GM12878 (cell line): ENCODE data around the gene SMAGP. TPM values are rescaled to one million over a fixed set of nuclear protein-coding genes. Genes with fewer than 3 reads are reported as not detected.

Experiments
- ATAC-seq: fragments of 200-7000 bp; cut with Tn5 transposase; 3 replicates; pipeline ENCODE4 v1.9.1; 2020; ENCODE audit warnings: mild to moderate bottlenecking, moderate library complexity
- BruUV-seq: library from RNA; stranded (reverse); fragments of 400-500 nt; replicated peaks from 2 replicates; lab custom pipeline; 2021; lab: Mats Ljungman, UMichigan
- CTCF ChIA-PET: fragments of 300-600 bp; sonication (Branson Sonifier 250); formaldehyde crosslinking; extraction: SDS; loops from one replicate; lab custom pipeline; 2021; ENCODE audit warnings: inconsistent platforms; lab: Yijun Ruan, JAX
- POLR2A ChIA-PET: fragments of 350-600 bp; formaldehyde crosslinking; extraction: SDS; loops from one replicate; lab custom pipeline; 2021; ENCODE audit warnings: inconsistent platforms; lab: Charles Lee
- RAD21 ChIA-PET: fragments of 300-600 bp; sonication (Branson Sonifier 250); formaldehyde crosslinking; loops from one replicate; lab custom pipeline; 2023; ENCODE audit warnings: antibody characterized with exemption; ENCODE audit not compliant: unreplicated experiment; lab: Charles Lee
- SMC1A ChIA-PET: fragments of 300-600 bp; sonication (Branson Sonifier 250); formaldehyde crosslinking; loops from one replicate; lab custom pipeline; 2023; ENCODE audit not compliant: unreplicated experiment, uncharacterized antibody; lab: Charles Lee
- DNase-seq: peaks from one replicate; pipeline ENCODE4 v3.0.0-alpha.2; 2011; ENCODE audit warnings: low read depth, low spot score
- FAIRE-seq: peaks from 3 replicates; lab custom pipeline; 2011; peaks lifted over from hg19 to GRCh38; lab: Jason Lieb, UNC
- H2AFZ ChIP-seq: 2 replicates; pipeline ENCODE4 v1.6.0; 2011; ENCODE audit warnings: low read depth, low read length, control low read depth; ENCODE audit not compliant: control insufficient read depth
- H3K27ac ChIP-seq: 2 replicates; pipeline ENCODE4 v1.5.1; 2011; ENCODE audit warnings: control low read depth; ENCODE audit not compliant: control insufficient read depth, insufficient read depth
- H3K27me3 ChIP-seq, 2 experiments: replicated peaks in 1 of 2; 2 replicates each; pipeline versions ENCODE4 v1.6.0 to v1.6.1; 2011; ENCODE audit warnings: low read length in 1 of 2; ENCODE audit not compliant: control insufficient read depth in 2 of 2, insufficient read depth in 2 of 2
- H3K36me3 ChIP-seq, 2 experiments: 2 replicates each; pipeline ENCODE4 v1.5.1; 2011; ENCODE audit warnings: low read length in 1 of 2; ENCODE audit not compliant: control insufficient read depth in 2 of 2, insufficient read depth in 2 of 2
- H3K4me1 ChIP-seq: 2 replicates; pipeline ENCODE4 v1.6.1; 2011; ENCODE audit warnings: mild to moderate bottlenecking, low read length, moderate library complexity, mixed read lengths; ENCODE audit not compliant: control insufficient read depth, insufficient read depth
- H3K4me2 ChIP-seq: 2 replicates; pipeline ENCODE4 v1.6.0; 2011; ENCODE audit warnings: control low read depth; ENCODE audit not compliant: control insufficient read depth, insufficient read depth
- H3K4me3 ChIP-seq: fragments of 200-600 bp; sonication (generic); 2 replicates; pipeline ENCODE4 v1.5.1; 2016
- H3K79me2 ChIP-seq: 2 replicates; pipeline ENCODE4 v1.6.0; 2011; ENCODE audit warnings: low read length; ENCODE audit not compliant: control insufficient read depth, insufficient read depth
- H3K9ac ChIP-seq: 2 replicates; pipeline ENCODE4 v1.8.0; 2011; ENCODE audit warnings: low read length, control low read depth, mixed read lengths; ENCODE audit not compliant: control insufficient read depth, insufficient read depth
- H3K9me3 ChIP-seq: replicated peaks from 3 replicates; pipeline ENCODE4 v1.5.1; 2011; ENCODE audit warnings: mild to moderate bottlenecking, low read length; ENCODE audit not compliant: control insufficient read depth, insufficient read depth
- H4K20me1 ChIP-seq: 2 replicates; pipeline ENCODE4 v1.6.0; 2011; ENCODE audit not compliant: control insufficient read depth, insufficient read depth
- CBX3 ChIP-seq: fragments of 200-600 bp; sonication (generic); IDR thresholded peaks from 2 replicates; pipeline ENCODE4 v1.6.1; 2016; ENCODE audit warnings: low read depth, borderline replicate concordance
- EP300 ChIP-seq, 2 experiments: fragments of 150-350 bp in 1 of 2; IDR thresholded peaks; 2 replicates each; pipeline ENCODE4 v1.6.1; 2011 to 2012; ENCODE audit warnings: low read depth in 2 of 2, low read length in 2 of 2, borderline replicate concordance in 1 of 2, improper control_type of control experiment in 1 of 2, inconsistent platforms in 1 of 2; ENCODE audit not compliant: control insufficient read depth in 1 of 2
- JUND ChIP-seq: IDR thresholded peaks from 2 replicates; pipeline ENCODE4 v1.6.1; 2012; ENCODE audit warnings: low read depth, mild to moderate bottlenecking, low read length, improper control_type of control experiment, moderate library complexity
- MEF2A ChIP-seq: IDR thresholded peaks from 2 replicates; pipeline ENCODE4 v1.6.1; 2011; ENCODE audit warnings: low read depth, mild to moderate bottlenecking, low read length, moderate library complexity; ENCODE audit not compliant: insufficient read depth
- NRF1 ChIP-seq: conservative IDR thresholded peaks from 2 replicates; pipeline ENCODE4 v1.6.1; 2011; ENCODE audit warnings: mild to moderate bottlenecking, low read depth, low read length, improper control_type of control experiment
- POLR2AphosphoS2 ChIP-seq: IDR thresholded peaks from 2 replicates; pipeline ENCODE4 v1.6.1; 2011; ENCODE audit warnings: low read depth, mild to moderate bottlenecking, low read length, improper control_type of control experiment, moderate library complexity
- RAD51 ChIP-seq: fragments of 450-650 bp; IDR thresholded peaks from 2 replicates; pipeline ENCODE4 v1.6.1; 2016; ENCODE audit warnings: moderate library complexity, mild to moderate bottlenecking, inconsistent platforms
- RUNX3 ChIP-seq: IDR thresholded peaks from 2 replicates; pipeline ENCODE4 v1.6.1; 2012; ENCODE audit warnings: low read length, inconsistent platforms
- SMARCA5 ChIP-seq: fragments of 450-650 bp; IDR thresholded peaks from 2 replicates; pipeline ENCODE4 v1.6.1; 2017; ENCODE audit warnings: mild to moderate bottlenecking
- SREBF2 ChIP-seq: IDR thresholded peaks from 2 replicates; pipeline ENCODE4 v1.6.1; 2012; ENCODE audit warnings: mild to moderate bottlenecking, low read length
- TBL1XR1 ChIP-seq: IDR thresholded peaks from 2 replicates; pipeline ENCODE4 v1.6.1; 2012; ENCODE audit warnings: low read depth, low read length, improper control_type of control experiment
- TCF7 ChIP-seq: IDR thresholded peaks from 2 replicates; pipeline ENCODE4 v1.6.1; 2014; ENCODE audit warnings: antibody characterized with exemption, borderline replicate concordance
- ZNF384 ChIP-seq: IDR thresholded peaks from 2 replicates; pipeline ENCODE4 v1.6.1; 2012; ENCODE audit warnings: low read depth, mild to moderate bottlenecking, low read length, improper control_type of control experiment, borderline replicate concordance
- in situ Hi-C: fragments of 300-500 bp; cut with MboI; formaldehyde crosslinking; loops from 9 replicates; pipeline ENCODE4 v1.14.3; 2018; ENCODE audit warnings: mixed read lengths
- intact Hi-C: fragments of 100-400 bp; cut with micrococcal nuclease; formaldehyde crosslinking; loops from one replicate; pipeline ENCODE4 v1.14.2; 2022; ENCODE audit not compliant: unreplicated experiment
- polyA plus RNA-seq, 11 experiments: library from polyadenylated mRNA; depleted of rRNA in 4 of 11; unstranded in 6 of 11; stranded (reverse) in 5 of 11; fragments of >200 nt; fragmentation: Nextera tagmentation in 4 of 11; fragmentation: Illumina TruSeq in 1 of 11; extraction: Ambion mirVana in 4 of 11; extraction: Trizol in 1 of 11; gene quantifications; 1 replicate in 1 of 11; 2 replicates in 10 of 11; pipeline versions ENCODE4 v1.2.1 to v1.2.3, GENCODE V29; 2011 to 2016; ENCODE audit warnings: inconsistent platforms in 2 of 11, missing spikeins in 2 of 11, low read depth in 1 of 11
- total RNA-seq, 4 experiments: library from RNA; depleted of rRNA in 3 of 4; stranded (reverse); fragments of >200 nt in 3 of 4; fragmentation: Illumina TruSeq in 1 of 4; extraction: Trizol in 1 of 4; gene quantifications; 2 replicates each; pipeline versions ENCODE4 v1.2.1 to v1.2.3, GENCODE V29; 2013 to 2021
- TF ChIP-seq, protein P1 (sequence below): fragments of 450-650 bp; IDR thresholded peaks from 2 replicates; pipeline ENCODE4 v1.6.1; 2017; ENCODE audit warnings: mild to moderate bottlenecking, moderate library complexity
- TF ChIP-seq, protein P2 (sequence below): fragments of 450-650 bp; IDR thresholded peaks from 2 replicates; pipeline ENCODE4 v1.6.1; 2014; ENCODE audit warnings: mild to moderate bottlenecking
- TF ChIP-seq, protein P3 (sequence below): fragments of 450-650 bp; IDR thresholded peaks from 2 replicates; pipeline ENCODE4 v1.6.1; 2016; ENCODE audit warnings: mild to moderate bottlenecking
- TF ChIP-seq, protein P4 (sequence below): IDR thresholded peaks from 2 replicates; pipeline ENCODE4 v1.6.1; 2011; ENCODE audit warnings: low read depth, mild to moderate bottlenecking, low read length, moderate library complexity, borderline replicate concordance; ENCODE audit errors: extremely low read depth

Gene SMAGP
- total and polyA plus RNA-seq, 10 of the 15 experiments (the other 5 are each of a cell fraction or from before 2014, with no cell fraction given), result 0.42 to 7.1 (median 3.9) TPM

DNA sequence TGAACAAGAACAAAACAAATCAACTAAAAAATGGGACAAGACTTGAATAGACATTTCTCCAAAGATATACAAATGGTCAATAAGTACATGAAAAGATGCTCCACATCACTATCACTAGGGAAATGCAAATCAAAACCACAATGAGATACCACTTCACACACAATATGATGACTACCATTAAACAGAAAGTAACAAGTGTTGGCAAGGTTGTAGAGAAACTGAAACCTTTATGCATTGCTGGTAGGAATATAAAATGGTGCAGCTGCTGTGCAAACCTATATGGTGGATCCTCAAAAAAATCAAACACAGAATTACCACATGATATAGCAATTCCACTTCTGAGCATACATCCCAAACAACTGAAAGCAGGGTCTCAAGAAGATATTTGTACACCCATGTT lies 5.2 kb downstream of the SMAGP start:
- DNase-seq (peak; percentile 24), FAIRE-seq (peak; percentile 71), ATAC-seq (peak; percentile 83)
- ChIA-PET CTCF (interaction anchor here (4.5 kb wide), 1 partner anchor 13 kb away, joined by 29 read pairs; no protein-coding TSS in a partner anchor), POLR2A (no interaction called here), SMC1A (interaction anchor here (4.2 kb wide), 1 partner anchor 75 kb away, joined by 56 read pairs; no protein-coding TSS in a partner anchor), RAD21 (no interaction called here)
- Histone ChIP-seq H3K27me3 (peaks cover 1 to 6% of the 10 kb centered on the region in 2 experiments; a peak in 2 of 4 replicates), H3K4me2 (no peak overlapping the region; the same call in 1 of the 2 replicates), H3K79me2 (no peaks in the 10 kb centered on the region), H3K4me3 (no peak overlapping the region), H3K9ac (no peak overlapping the region), H4K20me1 (no peaks in the 10 kb centered on the region), H2AFZ (no peak overlapping the region), H3K9me3 (no peaks in the 10 kb centered on the region), H3K36me3 (no peaks in the 10 kb centered on the region), H3K4me1 (no peaks in the 10 kb centered on the region), H3K27ac (no peak overlapping the region)
- in situ Hi-C loops (loop anchor here (5.0 kb wide), 1 partner anchor 77 kb away; no protein-coding TSS in a partner anchor), intact Hi-C loops (no loop called here)
- no TSS peak for BruUV-seq
- TF ChIP-seq CBX3, result no peak
- no peak for TF ChIP-seq EP300 (IDR thresholded peaks at IDR 0.05; ENCODE audit: borderline replicate concordance in 1 of 2, control insufficient read depth in 1 of 2, low read depth in 2 of 2, low read length in 2 of 2)
- no peak for TF ChIP-seq NRF1
- 0 out of 2 replicates have a peak, but pooled peaks have one; percentile 16 for TF ChIP-seq SMARCA5
- no peak for TF ChIP-seq MEF2A
- no peak for TF ChIP-seq ZNF384
- no peak for TF ChIP-seq TBL1XR1
- TF ChIP-seq RUNX3, result peak; percentile 75
- TF ChIP-seq, protein P1, sequence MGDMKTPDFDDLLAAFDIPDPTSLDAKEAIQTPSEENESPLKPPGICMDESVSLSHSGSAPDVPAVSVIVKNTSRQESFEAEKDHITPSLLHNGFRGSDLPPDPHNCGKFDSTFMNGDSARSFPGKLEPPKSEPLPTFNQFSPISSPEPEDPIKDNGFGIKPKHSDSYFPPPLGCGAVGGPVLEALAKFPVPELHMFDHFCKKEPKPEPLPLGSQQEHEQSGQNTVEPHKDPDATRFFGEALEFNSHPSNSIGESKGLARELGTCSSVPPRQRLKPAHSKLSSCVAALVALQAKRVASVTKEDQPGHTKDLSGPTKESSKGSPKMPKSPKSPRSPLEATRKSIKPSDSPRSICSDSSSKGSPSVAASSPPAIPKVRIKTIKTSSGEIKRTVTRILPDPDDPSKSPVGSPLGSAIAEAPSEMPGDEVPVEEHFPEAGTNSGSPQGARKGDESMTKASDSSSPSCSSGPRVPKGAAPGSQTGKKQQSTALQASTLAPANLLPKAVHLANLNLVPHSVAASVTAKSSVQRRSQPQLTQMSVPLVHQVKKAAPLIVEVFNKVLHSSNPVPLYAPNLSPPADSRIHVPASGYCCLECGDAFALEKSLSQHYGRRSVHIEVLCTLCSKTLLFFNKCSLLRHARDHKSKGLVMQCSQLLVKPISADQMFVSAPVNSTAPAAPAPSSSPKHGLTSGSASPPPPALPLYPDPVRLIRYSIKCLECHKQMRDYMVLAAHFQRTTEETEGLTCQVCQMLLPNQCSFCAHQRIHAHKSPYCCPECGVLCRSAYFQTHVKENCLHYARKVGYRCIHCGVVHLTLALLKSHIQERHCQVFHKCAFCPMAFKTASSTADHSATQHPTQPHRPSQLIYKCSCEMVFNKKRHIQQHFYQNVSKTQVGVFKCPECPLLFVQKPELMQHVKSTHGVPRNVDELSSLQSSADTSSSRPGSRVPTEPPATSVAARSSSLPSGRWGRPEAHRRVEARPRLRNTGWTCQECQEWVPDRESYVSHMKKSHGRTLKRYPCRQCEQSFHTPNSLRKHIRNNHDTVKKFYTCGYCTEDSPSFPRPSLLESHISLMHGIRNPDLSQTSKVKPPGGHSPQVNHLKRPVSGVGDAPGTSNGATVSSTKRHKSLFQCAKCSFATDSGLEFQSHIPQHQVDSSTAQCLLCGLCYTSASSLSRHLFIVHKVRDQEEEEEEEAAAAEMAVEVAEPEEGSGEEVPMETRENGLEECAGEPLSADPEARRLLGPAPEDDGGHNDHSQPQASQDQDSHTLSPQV, result no peak
- TF ChIP-seq TCF7, result 0 out of 2 replicates have a peak, but pooled peaks have one; percentile 27
- no peak for TF ChIP-seq POLR2AphosphoS2
- no peak for TF ChIP-seq SREBF2
- TF ChIP-seq, protein P2, sequence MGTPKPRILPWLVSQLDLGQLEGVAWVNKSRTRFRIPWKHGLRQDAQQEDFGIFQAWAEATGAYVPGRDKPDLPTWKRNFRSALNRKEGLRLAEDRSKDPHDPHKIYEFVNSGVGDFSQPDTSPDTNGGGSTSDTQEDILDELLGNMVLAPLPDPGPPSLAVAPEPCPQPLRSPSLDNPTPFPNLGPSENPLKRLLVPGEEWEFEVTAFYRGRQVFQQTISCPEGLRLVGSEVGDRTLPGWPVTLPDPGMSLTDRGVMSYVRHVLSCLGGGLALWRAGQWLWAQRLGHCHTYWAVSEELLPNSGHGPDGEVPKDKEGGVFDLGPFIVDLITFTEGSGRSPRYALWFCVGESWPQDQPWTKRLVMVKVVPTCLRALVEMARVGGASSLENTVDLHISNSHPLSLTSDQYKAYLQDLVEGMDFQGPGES, result no peak
- TF ChIP-seq, protein P3, sequence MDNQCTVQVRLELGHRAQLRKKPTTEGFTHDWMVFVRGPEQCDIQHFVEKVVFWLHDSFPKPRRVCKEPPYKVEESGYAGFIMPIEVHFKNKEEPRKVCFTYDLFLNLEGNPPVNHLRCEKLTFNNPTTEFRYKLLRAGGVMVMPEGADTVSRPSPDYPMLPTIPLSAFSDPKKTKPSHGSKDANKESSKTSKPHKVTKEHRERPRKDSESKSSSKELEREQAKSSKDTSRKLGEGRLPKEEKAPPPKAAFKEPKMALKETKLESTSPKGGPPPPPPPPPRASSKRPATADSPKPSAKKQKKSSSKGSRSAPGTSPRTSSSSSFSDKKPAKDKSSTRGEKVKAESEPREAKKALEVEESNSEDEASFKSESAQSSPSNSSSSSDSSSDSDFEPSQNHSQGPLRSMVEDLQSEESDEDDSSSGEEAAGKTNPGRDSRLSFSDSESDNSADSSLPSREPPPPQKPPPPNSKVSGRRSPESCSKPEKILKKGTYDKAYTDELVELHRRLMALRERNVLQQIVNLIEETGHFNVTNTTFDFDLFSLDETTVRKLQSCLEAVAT, result 0 out of 2 replicates have a peak, but pooled peaks have one; percentile 37
- TF ChIP-seq RAD51, result no peak
- TF ChIP-seq JUND, result no peak
- TF ChIP-seq, protein P4, sequence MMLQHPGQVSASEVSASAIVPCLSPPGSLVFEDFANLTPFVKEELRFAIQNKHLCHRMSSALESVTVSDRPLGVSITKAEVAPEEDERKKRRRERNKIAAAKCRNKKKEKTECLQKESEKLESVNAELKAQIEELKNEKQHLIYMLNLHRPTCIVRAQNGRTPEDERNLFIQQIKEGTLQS, result no peak
